ENCODE data around the gene C2orf81.
"Not testable (repeated sequence)": the region's sequence is repeated elsewhere in the genome, so short reads cannot be mapped to it uniquely, and the experiment has no call there.

C2orf81 gene

DNA sequence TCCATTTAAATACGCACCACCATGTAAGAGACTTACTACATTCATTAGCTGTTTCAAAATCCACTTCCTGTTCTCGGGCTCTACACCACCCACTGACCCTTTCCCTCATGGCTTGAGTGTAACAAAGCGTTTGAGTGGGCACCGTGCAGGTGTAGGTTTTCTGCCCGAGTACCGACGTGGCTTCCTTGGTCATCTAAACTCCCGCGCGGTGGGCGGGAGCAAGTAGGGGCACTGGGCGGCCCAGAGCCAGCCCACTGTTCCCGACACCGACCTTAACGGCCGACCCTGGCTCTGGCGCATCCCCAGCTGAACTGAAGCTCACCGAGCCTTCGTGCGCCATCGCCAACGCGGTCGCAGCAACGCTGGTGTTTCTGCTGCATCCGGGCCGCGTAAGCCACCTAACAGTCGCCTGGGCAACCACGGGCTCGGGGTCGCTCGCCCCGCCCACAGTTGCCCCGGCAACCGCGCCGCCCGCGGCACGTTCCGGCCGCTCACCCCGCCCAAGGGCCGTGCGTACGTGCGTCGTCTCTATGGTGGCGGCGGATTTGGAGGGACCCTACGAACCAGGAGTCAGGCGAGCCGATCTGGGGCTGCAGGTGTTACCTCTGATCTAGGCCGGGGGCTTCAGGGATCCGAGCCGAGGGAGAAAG lies at the start of gene C2orf81, which contains the start of gene WDR54:
TSS of gene C2orf81 (minus strand) at position 399 of the 650 bp plus-strand sequence. CDS start at position 340, 59 bp downstream.
TSS of gene WDR54 (plus strand) at position 510 of the 650 bp plus-strand sequence. CDS start 424 bp downstream, outside the sequence.
- Mint-ChIP-seq H3K36me3 (no peaks in the 10 kb centered on the region), H3K4me1 (ENCODE audit: low read depth) (peaks cover 21% of the 10 kb centered on the region), H3K27me3 (no peaks in the 10 kb centered on the region), H3K27ac (peak within 1 kb of the TSS; percentile 96), H3K4me3 (peak within 1 kb of the TSS; percentile 100), H3K9me3 (ENCODE audit: low read depth) (no peaks in the 10 kb centered on the region)

DNA sequence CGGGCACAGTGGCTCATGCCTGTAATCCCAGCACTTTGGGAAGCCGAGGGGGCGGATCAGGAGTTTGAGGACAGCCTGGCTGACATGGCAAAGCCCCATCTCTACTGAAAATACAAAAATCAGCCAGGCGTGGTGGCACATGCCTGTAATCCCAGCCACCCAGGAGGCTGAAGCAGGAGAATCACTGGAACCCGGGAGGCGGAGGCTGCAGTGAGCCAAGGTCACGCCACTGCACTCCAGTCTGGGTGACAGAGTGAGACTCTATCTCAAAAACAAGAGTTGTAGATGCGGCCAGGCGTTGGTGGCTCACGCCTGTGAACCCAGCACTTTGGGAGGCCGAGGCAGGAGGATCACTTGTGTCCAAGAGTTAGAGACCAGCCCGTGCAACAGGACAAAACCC lies 49.3 kb upstream of the C2orf81 start:
- H3K4me1 Mint-ChIP-seq (ENCODE audit: low read depth), result peaks cover 23% of the 10 kb centered on the region
- H3K36me3 Mint-ChIP-seq; H3K9me3 Mint-ChIP-seq (ENCODE audit: low read depth); H3K27me3 Mint-ChIP-seq: not testable (repeated sequence)
- H3K27ac Mint-ChIP-seq, result peak overlapping the region; percentile 94
- H3K4me3 Mint-ChIP-seq, result peak overlapping the region; percentile 80

DNA sequence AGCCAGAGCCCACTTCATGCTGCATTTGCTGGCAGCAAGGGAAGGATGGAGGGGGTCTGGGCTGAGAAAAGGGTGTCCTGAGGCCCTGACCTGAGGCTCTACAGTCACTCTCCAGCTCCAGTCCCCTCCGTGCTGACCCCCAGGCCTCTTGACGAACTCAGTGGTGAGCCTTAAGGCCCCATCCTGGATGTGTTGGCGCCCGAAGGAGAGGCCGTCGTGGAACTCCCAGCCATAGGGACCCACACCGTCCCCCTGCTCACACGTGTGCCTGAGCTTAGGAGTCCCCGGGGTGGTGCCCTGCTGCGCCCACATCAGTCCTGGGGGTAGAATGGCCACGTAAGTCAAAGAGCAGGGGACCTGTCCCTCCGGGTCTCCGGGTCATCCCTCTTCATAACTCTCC lies 43.0 kb upstream of the C2orf81 start:
- peaks cover 3% of the 10 kb centered on the region for H3K36me3 Mint-ChIP-seq
- H3K4me1 Mint-ChIP-seq (ENCODE audit: low read depth), result peaks cover 27% of the 10 kb centered on the region
- H3K9me3 Mint-ChIP-seq (ENCODE audit: low read depth), result no peaks in the 10 kb centered on the region
- no peaks in the 10 kb centered on the region for H3K27me3 Mint-ChIP-seq
- peak overlapping the region; percentile 76 for H3K27ac Mint-ChIP-seq
- H3K4me3 Mint-ChIP-seq, result peak overlapping the region; percentile 84

DNA sequence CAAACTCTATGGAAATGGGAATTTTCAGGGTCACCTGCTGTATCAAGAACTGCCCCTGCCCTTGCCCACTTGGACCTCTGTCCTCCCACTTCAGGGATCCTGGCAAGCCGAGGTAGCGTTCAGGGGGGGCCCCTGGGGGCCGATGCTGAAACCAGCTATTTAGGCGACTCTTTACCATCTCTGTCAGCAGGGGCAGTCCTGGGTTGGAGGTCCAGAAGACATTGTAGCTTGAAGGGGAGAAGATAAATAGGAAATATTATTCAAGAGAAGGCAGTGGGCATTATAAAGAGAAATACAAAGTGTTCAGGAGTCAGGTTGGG lies 41.3 kb upstream of the C2orf81 start:
- H3K9me3 Mint-ChIP-seq (ENCODE audit: low read depth), result no peaks in the 10 kb centered on the region
- H3K4me1 Mint-ChIP-seq (ENCODE audit: low read depth), result peaks cover 41% of the 10 kb centered on the region
- peak overlapping the region; percentile 84 for H3K4me3 Mint-ChIP-seq
- H3K27me3 Mint-ChIP-seq, result no peaks in the 10 kb centered on the region
- H3K27ac Mint-ChIP-seq, result peak overlapping the region; percentile 12
- H3K36me3 Mint-ChIP-seq, result peaks cover 3% of the 10 kb centered on the region

DNA sequence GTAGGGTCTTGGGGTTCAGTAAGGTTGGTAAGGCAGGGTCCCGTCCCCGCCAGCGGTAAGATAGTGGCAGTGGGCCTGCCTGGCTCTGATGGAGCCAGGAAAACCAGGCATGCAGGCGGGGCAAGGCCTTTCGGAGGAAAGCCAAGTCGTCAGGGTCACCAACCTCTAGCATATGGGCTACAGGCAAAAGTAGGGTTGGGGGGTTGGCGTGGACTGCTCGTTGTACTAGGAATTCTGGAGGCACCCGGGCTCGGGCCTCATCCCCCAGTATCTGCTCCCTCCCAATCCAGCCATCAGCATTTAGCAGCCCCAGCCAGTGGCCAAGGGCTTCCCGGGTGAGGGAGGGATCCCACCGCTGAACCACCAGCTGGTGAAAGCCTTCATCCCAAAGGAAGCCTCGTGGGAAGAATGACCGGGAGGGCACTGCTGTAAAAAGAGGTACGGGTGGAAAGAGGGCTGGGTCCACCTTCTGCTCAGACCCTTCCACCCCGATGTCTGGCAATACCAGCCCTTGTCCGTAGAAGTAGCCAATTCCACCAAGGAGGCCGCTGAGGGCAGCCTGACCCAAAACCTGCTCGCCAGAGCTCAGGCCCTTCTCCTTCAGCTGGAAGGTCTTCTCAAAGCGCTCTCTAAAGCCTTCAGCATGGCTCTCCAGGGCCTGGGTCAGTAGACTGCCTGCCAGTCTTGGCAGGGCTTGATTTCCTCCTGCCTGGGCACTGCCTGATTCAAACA lies 40.8 kb upstream of the C2orf81 start:
- Mint-ChIP-seq H3K4me1 (ENCODE audit: low read depth) (peaks cover 44% of the 10 kb centered on the region), H3K27ac (no peak overlapping the region), H3K36me3 (peaks cover 4% of the 10 kb centered on the region), H3K4me3 (peak overlapping the region; percentile 84), H3K27me3 (no peaks in the 10 kb centered on the region), H3K9me3 (ENCODE audit: low read depth) (no peaks in the 10 kb centered on the region)

DNA sequence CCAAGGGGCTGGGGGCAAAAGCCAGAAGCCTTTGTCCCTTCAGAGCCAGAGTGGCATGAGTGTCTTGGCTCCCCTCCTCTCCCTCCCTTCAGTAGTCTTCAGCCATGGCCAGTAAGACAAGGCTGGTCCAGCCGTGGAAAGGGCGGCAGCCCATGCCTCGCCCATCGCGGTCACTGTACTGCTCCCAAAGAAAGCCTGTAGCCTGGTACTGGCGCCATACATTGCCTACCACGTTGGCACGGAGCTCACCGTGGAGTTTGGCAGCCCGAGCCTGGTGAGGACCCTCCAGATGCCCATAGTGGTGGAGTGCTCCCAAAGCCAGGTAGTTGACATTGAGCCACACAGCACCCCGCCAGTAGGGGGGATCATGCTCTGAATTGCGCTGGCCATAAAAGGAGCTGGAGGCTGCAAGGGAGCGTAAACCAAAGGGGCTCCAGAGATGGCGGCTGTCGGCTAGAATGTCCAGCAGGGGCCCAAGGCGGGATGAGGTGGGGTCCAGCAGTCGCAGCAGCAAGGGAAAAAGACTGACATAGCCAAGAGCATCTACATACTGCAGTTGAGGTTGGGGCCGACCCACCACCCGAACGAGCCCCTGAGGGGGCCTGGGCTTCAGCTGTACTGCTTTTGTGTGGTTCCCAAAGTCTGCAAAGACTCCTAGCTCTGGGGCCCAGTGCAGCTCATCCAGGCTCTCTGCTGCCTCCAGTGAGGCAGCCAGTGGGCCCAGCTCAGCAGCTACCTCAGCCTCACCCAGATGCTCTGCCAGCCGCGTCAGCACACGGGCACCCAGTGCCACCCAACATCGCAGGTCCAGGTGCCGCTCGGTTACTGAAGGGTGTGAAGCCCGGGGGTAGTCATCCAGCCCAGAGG lies 40.0 kb upstream of the C2orf81 start:
- no peak overlapping the region for H3K27ac Mint-ChIP-seq
- no peaks in the 10 kb centered on the region for H3K9me3 Mint-ChIP-seq (ENCODE audit: low read depth)
- H3K36me3 Mint-ChIP-seq, result peaks cover 5% of the 10 kb centered on the region
- peaks cover 51% of the 10 kb centered on the region for H3K4me1 Mint-ChIP-seq (ENCODE audit: low read depth)
- H3K27me3 Mint-ChIP-seq, result no peaks in the 10 kb centered on the region
- H3K4me3 Mint-ChIP-seq, result no peak overlapping the region

DNA sequence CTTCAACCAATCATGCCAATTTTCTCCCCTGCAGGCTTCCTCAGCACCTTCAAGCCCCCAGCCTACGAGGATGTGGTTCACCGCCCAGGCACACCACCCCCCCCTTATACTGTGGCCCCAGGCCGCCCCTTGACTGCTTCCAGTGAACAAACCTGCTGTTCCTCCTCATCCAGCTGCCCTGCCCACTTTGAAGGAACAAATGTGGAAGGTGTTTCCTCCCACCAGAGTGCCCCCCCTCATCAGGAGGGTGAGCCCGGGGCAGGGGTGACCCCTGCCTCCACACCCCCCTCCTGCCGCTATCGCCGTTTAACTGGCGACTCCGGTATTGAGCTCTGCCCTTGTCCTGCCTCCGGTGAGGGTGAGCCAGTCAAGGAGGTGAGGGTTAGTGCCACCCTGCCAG lies 38.8 kb upstream of the C2orf81 start:
- H3K36me3 Mint-ChIP-seq; H3K9me3 Mint-ChIP-seq (ENCODE audit: low read depth); H3K27ac Mint-ChIP-seq; H3K27me3 Mint-ChIP-seq: not testable (repeated sequence)
- Mint-ChIP-seq H3K4me3 (peak overlapping the region; percentile 98), H3K4me1 (ENCODE audit: low read depth) (peaks cover 56% of the 10 kb centered on the region)

DNA sequence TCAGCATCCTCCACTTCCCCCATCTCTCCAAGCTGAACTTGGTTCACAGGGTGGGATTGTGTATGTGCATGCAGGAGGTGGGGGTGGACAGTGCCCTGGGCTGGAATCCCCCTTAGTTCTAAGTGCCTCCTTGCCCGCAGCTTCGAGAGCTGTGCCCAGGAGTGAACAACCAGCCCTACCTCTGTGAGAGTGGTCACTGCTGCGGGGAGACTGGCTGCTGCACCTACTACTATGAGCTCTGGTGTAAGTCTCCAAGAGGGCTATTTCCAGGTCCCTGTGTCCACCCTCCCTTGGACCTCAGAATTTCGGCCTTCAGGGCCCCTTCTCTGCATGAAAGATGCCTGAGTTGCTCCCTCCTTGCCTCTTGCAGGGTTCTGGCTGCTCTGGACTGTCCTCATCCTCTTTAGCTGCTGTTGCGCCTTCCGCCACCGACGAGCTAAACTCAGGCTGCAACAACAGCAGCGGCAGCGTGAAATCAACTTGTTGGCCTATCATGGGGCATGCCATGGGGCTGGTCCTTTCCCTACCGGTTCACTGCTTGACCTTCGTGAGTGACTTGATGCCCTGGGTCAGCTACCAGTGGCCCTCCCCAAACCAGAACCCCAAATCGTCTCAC lies 38.2 kb upstream of the C2orf81 start:
- Mint-ChIP-seq H3K4me3 (peak overlapping the region; percentile 98), H3K27ac (peak overlapping the region; percentile 16), H3K36me3 (peaks cover 10% of the 10 kb centered on the region), H3K4me1 (ENCODE audit: low read depth) (peaks cover 60% of the 10 kb centered on the region)
- not testable (repeated sequence) for H3K27me3 Mint-ChIP-seq; H3K9me3 Mint-ChIP-seq (ENCODE audit: low read depth)

DNA sequence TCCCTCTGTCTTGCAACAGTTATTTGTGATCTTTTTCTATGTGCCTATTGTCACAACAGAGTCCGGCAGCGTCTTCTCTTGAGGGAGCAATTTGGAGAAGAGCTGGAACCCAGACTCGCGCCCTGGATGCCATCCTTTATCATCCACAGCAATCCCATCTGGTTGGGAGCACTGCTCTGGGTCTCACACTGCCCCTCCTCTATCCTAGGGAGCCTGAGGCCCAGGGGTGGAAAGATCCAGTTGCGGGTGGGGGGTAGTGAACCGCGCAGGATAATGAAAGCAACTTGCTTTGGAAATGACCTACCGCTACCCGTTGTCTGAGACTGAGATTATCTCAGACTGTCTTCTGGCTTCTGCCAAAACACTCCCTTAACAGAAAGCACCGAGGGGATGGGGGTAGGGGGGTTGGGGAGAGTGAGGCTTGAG lies 37.5 kb upstream of the C2orf81 start:
- Mint-ChIP-seq H3K4me1 (ENCODE audit: low read depth) (peaks cover 61% of the 10 kb centered on the region), H3K9me3 (ENCODE audit: low read depth) (no peaks in the 10 kb centered on the region), H3K36me3 (peaks cover 10% of the 10 kb centered on the region), H3K4me3 (peak overlapping the region; percentile 98), H3K27ac (peak overlapping the region; percentile 98), H3K27me3 (no peaks in the 10 kb centered on the region)

DNA sequence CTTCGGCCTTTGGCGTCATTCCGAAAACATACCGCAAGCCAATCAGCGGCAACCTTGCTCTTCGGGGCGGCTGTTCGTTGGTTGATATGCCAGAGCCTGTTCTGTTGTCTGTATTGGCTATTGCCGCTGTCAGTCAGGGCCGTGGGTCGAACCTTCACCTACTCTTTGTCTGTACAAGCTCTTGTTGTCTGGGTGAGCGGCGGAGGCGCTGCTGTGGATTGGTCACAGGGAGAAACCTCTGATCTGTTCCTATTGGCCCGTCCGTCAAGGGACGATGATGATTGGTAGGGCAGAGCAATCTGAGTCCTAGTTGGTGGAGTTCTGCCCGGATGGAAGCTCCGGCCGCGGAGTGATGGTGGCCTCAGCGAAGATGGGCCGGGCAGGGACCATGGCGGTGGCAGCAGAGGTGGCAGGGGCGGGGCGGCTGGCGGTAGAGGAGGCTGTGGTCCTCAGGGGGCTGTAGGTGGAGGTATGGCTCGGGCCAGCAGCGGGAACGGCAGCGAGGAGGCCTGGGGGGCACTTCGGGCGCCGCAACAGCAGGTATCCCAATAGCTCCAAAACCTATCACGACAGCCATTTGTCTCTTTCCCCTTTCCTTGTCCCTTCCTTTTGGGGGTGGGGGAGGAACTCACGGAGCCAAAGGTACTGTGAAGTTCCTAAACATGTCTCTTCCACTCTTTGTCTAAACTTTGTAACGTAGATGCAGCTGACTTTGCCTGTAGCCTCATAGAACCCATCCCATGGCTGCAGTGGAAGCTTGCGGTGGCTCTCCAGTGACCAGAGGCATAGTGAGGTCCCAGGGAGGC lies 36.9 kb upstream of the C2orf81 start, which contains the start of gene WBP1:
TSS of gene WBP1 (plus strand) at position 307 of the 806 bp plus-strand sequence. CDS start at position 472, 165 bp downstream.
- H3K27me3 Mint-ChIP-seq, result no peaks in the 10 kb centered on the region
- H3K36me3 Mint-ChIP-seq, result peaks cover 10% of the 10 kb centered on the region
- H3K4me3 Mint-ChIP-seq, result peak within 1 kb of the TSS; percentile 98
- H3K4me1 Mint-ChIP-seq (ENCODE audit: low read depth), result peaks cover 60% of the 10 kb centered on the region
- H3K27ac Mint-ChIP-seq, result peak within 1 kb of the TSS; percentile 98
- no peaks in the 10 kb centered on the region for H3K9me3 Mint-ChIP-seq (ENCODE audit: low read depth)

DNA sequence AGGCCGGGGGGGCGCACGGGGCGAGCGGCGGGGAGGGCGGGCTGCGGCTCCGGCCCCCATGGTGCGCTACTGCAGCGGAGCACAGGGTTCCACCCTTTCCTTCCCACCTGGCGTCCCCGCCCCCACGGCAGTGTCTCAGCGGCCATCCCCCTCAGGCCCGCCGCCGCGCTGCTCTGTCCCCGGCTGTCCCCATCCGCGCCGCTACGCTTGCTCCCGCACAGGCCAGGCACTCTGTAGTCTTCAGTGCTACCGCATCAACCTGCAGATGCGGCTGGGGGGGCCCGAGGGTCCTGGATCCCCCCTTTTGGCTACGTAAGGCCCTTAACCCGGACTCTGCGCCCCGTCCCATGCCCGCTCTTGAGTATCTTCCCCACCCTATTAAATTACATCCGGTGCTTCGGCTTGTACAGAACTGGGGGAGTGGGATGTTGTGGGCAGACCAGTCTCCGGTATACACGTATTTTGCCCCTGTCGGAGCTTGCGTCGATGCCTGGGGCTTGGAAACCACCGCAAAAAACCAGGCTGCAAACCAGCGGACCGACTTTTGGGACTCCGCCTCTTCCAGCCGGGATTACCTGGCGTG lies 36.2 kb upstream of the C2orf81 start:
- Mint-ChIP-seq H3K9me3 (ENCODE audit: low read depth) (no peaks in the 10 kb centered on the region), H3K27ac (peak overlapping the region; percentile 98), H3K4me1 (ENCODE audit: low read depth) (peaks cover 54% of the 10 kb centered on the region), H3K4me3 (peak overlapping the region; percentile 98), H3K27me3 (no peaks in the 10 kb centered on the region), H3K36me3 (peaks cover 7% of the 10 kb centered on the region)

DNA sequence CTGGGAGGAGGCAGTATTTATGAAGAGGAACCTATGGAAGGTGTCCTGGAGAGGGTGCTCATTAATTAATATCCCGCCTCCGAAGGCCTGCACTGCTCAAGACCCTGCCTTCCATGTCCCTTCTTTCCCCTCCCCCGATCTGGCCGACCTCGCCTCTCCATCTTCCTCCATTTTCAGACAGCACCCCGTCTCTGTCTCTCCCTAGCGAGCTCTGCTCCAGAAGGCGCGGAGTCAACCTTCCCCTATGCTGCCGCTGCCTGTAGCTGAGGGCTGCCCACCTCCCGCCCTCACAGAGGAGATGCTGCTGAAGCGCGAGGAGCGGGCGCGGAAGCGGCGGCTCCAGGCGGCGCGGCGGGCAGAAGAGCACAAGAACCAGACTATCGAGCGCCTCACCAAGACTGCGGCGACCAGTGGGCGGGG lies 35.7 kb upstream of the C2orf81 start:
- H3K27ac Mint-ChIP-seq, result peak overlapping the region; percentile 98
- H3K36me3 Mint-ChIP-seq, result peaks cover 7% of the 10 kb centered on the region
- H3K9me3 Mint-ChIP-seq (ENCODE audit: low read depth), result no peaks in the 10 kb centered on the region
- H3K27me3 Mint-ChIP-seq, result no peaks in the 10 kb centered on the region
- H3K4me1 Mint-ChIP-seq (ENCODE audit: low read depth), result peaks cover 56% of the 10 kb centered on the region
- peak overlapping the region; percentile 98 for H3K4me3 Mint-ChIP-seq

DNA sequence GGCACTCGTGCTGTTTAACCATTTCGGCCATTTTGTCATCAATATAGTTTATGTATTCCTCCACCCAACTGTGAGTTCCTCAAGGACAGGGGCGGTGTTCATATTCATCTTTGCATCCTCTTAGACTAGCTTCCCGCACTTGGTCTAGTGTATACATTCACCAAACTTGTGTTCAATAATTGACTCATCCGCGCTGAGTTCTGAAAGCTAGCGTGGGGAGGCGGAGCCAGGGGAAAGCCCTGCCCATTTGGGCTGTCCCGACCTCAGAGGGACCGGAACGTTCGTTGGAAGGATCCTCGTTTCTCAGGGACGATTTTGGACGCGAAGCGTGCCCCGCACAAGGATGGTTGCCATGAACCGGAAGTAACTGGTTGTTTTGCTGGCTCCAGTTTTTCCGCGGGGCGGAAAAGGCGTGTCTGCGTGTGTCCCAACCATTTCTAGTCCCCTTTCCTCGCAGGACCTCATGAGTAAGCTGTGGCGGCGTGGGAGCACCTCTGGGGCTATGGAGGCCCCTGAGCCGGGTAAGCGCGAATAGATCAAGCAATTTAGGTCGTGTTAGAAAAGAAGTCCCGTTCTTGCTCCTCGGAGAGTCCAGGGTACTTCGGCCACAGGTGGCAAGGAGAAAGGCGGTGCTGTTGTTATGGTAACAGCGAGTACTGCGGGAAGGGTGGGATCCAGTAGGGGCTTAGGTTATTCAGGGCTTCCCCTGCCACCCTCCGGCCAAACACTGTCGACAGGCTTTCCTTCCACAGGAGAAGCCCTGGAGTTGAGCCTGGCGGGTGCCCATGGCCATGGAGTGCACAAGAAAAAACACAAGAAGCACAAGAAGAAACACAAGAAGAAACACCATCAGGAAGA lies 33.5 kb upstream of the C2orf81 start, which contains the start of gene INO80B:
TSS of gene INO80B (plus strand) at position 434 of the 858 bp plus-strand sequence. CDS start at position 464, 30 bp downstream.
- Mint-ChIP-seq H3K9me3 (ENCODE audit: low read depth) (no peaks in the 10 kb centered on the region), H3K27me3 (no peaks in the 10 kb centered on the region), H3K27ac (peak within 1 kb of the TSS; percentile 98), H3K36me3 (peaks cover 7% of the 10 kb centered on the region), H3K4me3 (peak within 1 kb of the TSS; percentile 98), H3K4me1 (ENCODE audit: low read depth) (peaks cover 52% of the 10 kb centered on the region)
